Prostate gland (tissue), 2 donors: ENCODE measurements around the gene APBA1.
"Not testable (repeated sequence)": the region's sequence is repeated elsewhere in the genome, so short reads cannot be mapped to it uniquely, and the experiment has no call there.

Experiments used
- POLR2A ChIP-seq: fragments of 450-650 bp; IDR thresholded peaks from one replicate; pipeline ENCODE4 v1.6.1; 2016; ENCODE audit warnings: antibody characterized with exemption, mild to moderate bottlenecking
- POLR2AphosphoS5 ChIP-seq: sonication (generic); formaldehyde crosslinking; IDR thresholded peaks from one replicate; pipeline ENCODE4 v1.6.1; 2017; ENCODE audit warnings: antibody characterized with exemption
- TF ChIP-seq, protein P1 (sequence below), 4 experiments: fragments of 200-600 bp in 2 of 4; fragments of 450-650 bp in 2 of 4; sonication (generic) in 2 of 4; IDR thresholded peaks; 1 replicate in 3 of 4; 2 replicates in 1 of 4; pipeline ENCODE4 v1.5.1; 2016 to 2019; ENCODE audit warnings: antibody characterized with exemption in 4 of 4, mild to moderate bottlenecking in 2 of 4, moderate library complexity in 2 of 4

GRCh38 chr9:69440254-69440955 is 231.8 kb downstream of the APBA1 start:
- TF ChIP-seq, protein P1, sequence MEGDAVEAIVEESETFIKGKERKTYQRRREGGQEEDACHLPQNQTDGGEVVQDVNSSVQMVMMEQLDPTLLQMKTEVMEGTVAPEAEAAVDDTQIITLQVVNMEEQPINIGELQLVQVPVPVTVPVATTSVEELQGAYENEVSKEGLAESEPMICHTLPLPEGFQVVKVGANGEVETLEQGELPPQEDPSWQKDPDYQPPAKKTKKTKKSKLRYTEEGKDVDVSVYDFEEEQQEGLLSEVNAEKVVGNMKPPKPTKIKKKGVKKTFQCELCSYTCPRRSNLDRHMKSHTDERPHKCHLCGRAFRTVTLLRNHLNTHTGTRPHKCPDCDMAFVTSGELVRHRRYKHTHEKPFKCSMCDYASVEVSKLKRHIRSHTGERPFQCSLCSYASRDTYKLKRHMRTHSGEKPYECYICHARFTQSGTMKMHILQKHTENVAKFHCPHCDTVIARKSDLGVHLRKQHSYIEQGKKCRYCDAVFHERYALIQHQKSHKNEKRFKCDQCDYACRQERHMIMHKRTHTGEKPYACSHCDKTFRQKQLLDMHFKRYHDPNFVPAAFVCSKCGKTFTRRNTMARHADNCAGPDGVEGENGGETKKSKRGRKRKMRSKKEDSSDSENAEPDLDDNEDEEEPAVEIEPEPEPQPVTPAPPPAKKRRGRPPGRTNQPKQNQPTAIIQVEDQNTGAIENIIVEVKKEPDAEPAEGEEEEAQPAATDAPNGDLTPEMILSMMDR (IDR thresholded peaks at IDR 0.05): not testable (repeated sequence)
- TF ChIP-seq POLR2AphosphoS5, POLR2A: not testable (repeated sequence)
